CD14-positive monocyte (primary cell): Measurements from ENCODE around the gene SRD5A1. TPM values are rescaled to one million over a fixed set of nuclear protein-coding genes. Genes with fewer than 3 reads are reported as not detected.

Experiments
- DNase-seq, 3 donors: peaks; one replicate each; pipeline ENCODE4 v3.0.0-alpha.2; 2011 to 2022
- H2AFZ ChIP-seq: 2 replicates; pipeline ENCODE4 v1.6.0; 2012; ENCODE audit warnings: mild to moderate bottlenecking, low read depth, low read length, inconsistent platforms; ENCODE audit not compliant: insufficient read depth, poor library complexity, severe bottlenecking
- H3K27ac ChIP-seq, 2 donors: 1 replicate in 1 of 2; 2 replicates in 1 of 2; pipeline ENCODE4 v1.5.1; 2012 to 2013; ENCODE audit warnings: low read length in 2 of 2, control low read depth in 1 of 2, inconsistent platforms in 1 of 2, low read depth in 1 of 2, mild to moderate bottlenecking in 1 of 2
- H3K27me3 ChIP-seq, 2 donors: one replicate each; pipeline versions ENCODE4 v1.6.0 to v1.6.1; 2011 to 2013; ENCODE audit warnings: low read length in 2 of 2; ENCODE audit not compliant: control insufficient read depth in 2 of 2, insufficient read depth in 2 of 2
- H3K36me3 ChIP-seq, 2 donors: replicated peaks in 1 of 2; 1 replicate in 1 of 2; 2 replicates in 1 of 2; pipeline versions ENCODE4 v1.5.1 to v1.6.1; 2012 to 2013; ENCODE audit warnings: low read length in 2 of 2, control low read depth in 1 of 2, inconsistent platforms in 1 of 2, mild to moderate bottlenecking in 1 of 2; ENCODE audit not compliant: insufficient read depth in 2 of 2, control insufficient read depth in 1 of 2
- H3K4me1 ChIP-seq, 2 donors: 1 replicate in 1 of 2; 2 replicates in 1 of 2; pipeline versions ENCODE4 v1.5.1 to v1.6.1; 2012 to 2013; ENCODE audit warnings: low read length in 2 of 2, control low read depth in 1 of 2, inconsistent platforms in 1 of 2, mild to moderate bottlenecking in 1 of 2, moderate library complexity in 1 of 2; ENCODE audit not compliant: insufficient read depth in 2 of 2, control insufficient read depth in 1 of 2
- H3K4me2 ChIP-seq: replicated peaks from 2 replicates; pipeline ENCODE3; 2012; ENCODE audit warnings: low read length, moderate library complexity, mild to moderate bottlenecking; ENCODE audit not compliant: poor library complexity, severe bottlenecking; ENCODE audit errors: extremely low read depth
- H3K4me3 ChIP-seq, 3 experiments: fragments of 200-600 bp in 1 of 3; sonication (generic) in 1 of 3; replicated peaks in 1 of 3; 1 replicate in 2 of 3; 2 replicates in 1 of 3; pipeline ENCODE4 v1.5.1; 2011 to 2013; ENCODE audit warnings: low read length in 3 of 3, mild to moderate bottlenecking in 3 of 3, control low read depth in 2 of 3, low read depth in 2 of 3, inconsistent platforms in 1 of 3, moderate library complexity in 1 of 3
- H3K79me2 ChIP-seq: 2 replicates; pipeline ENCODE4 v1.6.0; 2012; ENCODE audit warnings: mild to moderate bottlenecking, control low read depth, inconsistent platforms, low read length, moderate library complexity; ENCODE audit not compliant: insufficient read depth
- H3K9ac ChIP-seq: 2 replicates; pipeline ENCODE4 v1.6.0; 2017; ENCODE audit warnings: low read length, mild to moderate bottlenecking; ENCODE audit not compliant: insufficient read depth, poor library complexity, severe bottlenecking
- H3K9me3 ChIP-seq, 2 donors: replicated peaks in 1 of 2; 1 replicate in 1 of 2; 2 replicates in 1 of 2; pipeline versions ENCODE4 v1.5.1 to v1.6.1; 2012 to 2013; ENCODE audit warnings: low read length in 2 of 2, control low read depth in 1 of 2; ENCODE audit not compliant: control insufficient read depth in 1 of 2, insufficient read depth in 1 of 2
- H4K20me1 ChIP-seq: 2 replicates; pipeline ENCODE4 v1.6.0; 2012; ENCODE audit warnings: mild to moderate bottlenecking, low read length, control low read depth, moderate library complexity; ENCODE audit not compliant: insufficient read depth
- H3K27ac Mint-ChIP-seq, 7 donors: one replicate each; pipeline ENCODE4 v1.8.0; 2020; ENCODE audit warnings: mild to moderate bottlenecking in 7 of 7, mixed read lengths in 7 of 7, moderate library complexity in 6 of 7, inconsistent platforms in 2 of 7
- H3K27me3 Mint-ChIP-seq, 3 donors: one replicate each; pipeline ENCODE4 v1.8.0; 2021 to 2022; ENCODE audit warnings: low read depth in 3 of 3, mild to moderate bottlenecking in 3 of 3, mixed read lengths in 3 of 3, moderate library complexity in 3 of 3, inconsistent platforms in 1 of 3
- H3K36me3 Mint-ChIP-seq, 2 donors: one replicate each; pipeline ENCODE4 v1.8.0; 2020; ENCODE audit warnings: mixed read lengths in 2 of 2, inconsistent platforms in 1 of 2, mild to moderate bottlenecking in 1 of 2
- H3K4me1 Mint-ChIP-seq: one replicate; pipeline ENCODE4 v1.8.0; 2020; ENCODE audit warnings: mild to moderate bottlenecking, mixed read lengths
- H3K4me3 Mint-ChIP-seq, 2 donors: one replicate each; pipeline ENCODE4 v1.8.0; 2020; ENCODE audit warnings: mild to moderate bottlenecking in 2 of 2, mixed read lengths in 2 of 2, moderate library complexity in 1 of 2
- H3K9me3 Mint-ChIP-seq, 7 donors: one replicate each; pipeline ENCODE4 v1.8.0; 2020 to 2022; ENCODE audit warnings: mixed read lengths in 7 of 7, mild to moderate bottlenecking in 6 of 7, moderate library complexity in 6 of 7, inconsistent platforms in 2 of 7
- WGBS: methylation state at CpG from one replicate; pipeline ENCODE4 v1.1.5; 2013; ENCODE audit warnings: missing lambda C conversion rate; ENCODE audit not compliant: insufficient coverage; 5-methylcytosine and 5-hydroxymethylcytosine counted together
- intact Hi-C, 2 donors: fragments of 100-400 bp; cut with micrococcal nuclease; formaldehyde crosslinking; loops; one replicate each; pipeline versions ENCODE4 v1.15.0 to v1.15.1; 2023
- polyA plus RNA-seq, 3 donors: library from polyadenylated mRNA; depleted of rRNA in 1 of 3; unstranded in 2 of 3; stranded (reverse) in 1 of 3; fragments of 300-500 nt in 2 of 3; fragments of >200 nt in 1 of 3; fragmentation: Illumina TruSeq in 2 of 3; gene quantifications; 1 replicate in 2 of 3; 2 replicates in 1 of 3; pipeline ENCODE4 v1.2.3, GENCODE V29; 2012 to 2021
- TF ChIP-seq, protein P1 (sequence below): fragments of 200-600 bp; IDR thresholded peaks from one replicate; pipeline ENCODE4 v1.8.0; 2022; ENCODE audit warnings: antibody characterized with exemption, mild to moderate bottlenecking

The SRD5A1 gene
- polyA plus RNA-seq, 3 donors = 21.2 to 34.7 (median 26.0) TPM

DNA sequence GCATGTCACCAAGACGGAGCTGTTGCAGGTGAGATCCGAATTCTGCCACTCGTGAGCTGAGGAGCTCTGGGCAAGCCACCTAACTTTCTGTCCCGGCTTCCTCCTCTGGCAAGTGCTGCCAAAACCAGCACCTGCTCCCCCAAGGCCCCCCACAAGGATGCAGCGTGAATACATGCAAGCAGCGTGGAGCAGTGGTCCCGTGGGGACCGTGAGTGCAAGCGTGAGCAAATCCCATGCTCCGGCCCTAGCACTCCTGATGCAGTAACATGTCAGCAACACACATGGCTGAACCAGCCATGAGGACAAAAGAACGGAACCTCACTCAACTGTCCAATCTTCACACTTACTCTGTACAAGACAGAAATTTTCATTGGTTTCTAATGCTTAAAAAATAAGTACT is 31.4 kb upstream of the SRD5A1 start:
- no peak overlapping the region for H3K27ac ChIP-seq
- H3K4me1 Mint-ChIP-seq = peaks cover 2% of the 10 kb centered on the region
- no peak overlapping the region for H3K9ac ChIP-seq
- H3K27me3 Mint-ChIP-seq = no peaks in the 10 kb centered on the region
- H3K79me2 ChIP-seq = no peaks in the 10 kb centered on the region
- H4K20me1 ChIP-seq = peaks cover 4% of the 10 kb centered on the region
- no peaks in the 10 kb centered on the region for H3K4me1 ChIP-seq
- H3K4me2 ChIP-seq = no peak overlapping the region
- H3K27me3 ChIP-seq = no peaks in the 10 kb centered on the region
- intact Hi-C loops = no loop called here
- DNase-seq = no peak
- H3K9me3 Mint-ChIP-seq = no peaks in the 10 kb centered on the region
- WGBS = 97% methylated on average over 10 of the region's 11 CpGs
- TF ChIP-seq, protein P1, sequence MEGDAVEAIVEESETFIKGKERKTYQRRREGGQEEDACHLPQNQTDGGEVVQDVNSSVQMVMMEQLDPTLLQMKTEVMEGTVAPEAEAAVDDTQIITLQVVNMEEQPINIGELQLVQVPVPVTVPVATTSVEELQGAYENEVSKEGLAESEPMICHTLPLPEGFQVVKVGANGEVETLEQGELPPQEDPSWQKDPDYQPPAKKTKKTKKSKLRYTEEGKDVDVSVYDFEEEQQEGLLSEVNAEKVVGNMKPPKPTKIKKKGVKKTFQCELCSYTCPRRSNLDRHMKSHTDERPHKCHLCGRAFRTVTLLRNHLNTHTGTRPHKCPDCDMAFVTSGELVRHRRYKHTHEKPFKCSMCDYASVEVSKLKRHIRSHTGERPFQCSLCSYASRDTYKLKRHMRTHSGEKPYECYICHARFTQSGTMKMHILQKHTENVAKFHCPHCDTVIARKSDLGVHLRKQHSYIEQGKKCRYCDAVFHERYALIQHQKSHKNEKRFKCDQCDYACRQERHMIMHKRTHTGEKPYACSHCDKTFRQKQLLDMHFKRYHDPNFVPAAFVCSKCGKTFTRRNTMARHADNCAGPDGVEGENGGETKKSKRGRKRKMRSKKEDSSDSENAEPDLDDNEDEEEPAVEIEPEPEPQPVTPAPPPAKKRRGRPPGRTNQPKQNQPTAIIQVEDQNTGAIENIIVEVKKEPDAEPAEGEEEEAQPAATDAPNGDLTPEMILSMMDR = no peak
- no peak overlapping the region for H3K27ac Mint-ChIP-seq
- H2AFZ ChIP-seq = no peak overlapping the region
- H3K36me3 Mint-ChIP-seq = peaks cover 92 to 100% of the 10 kb centered on the region in 2 donors
- H3K36me3 ChIP-seq = peaks cover 83 to 100% of the 10 kb centered on the region in 2 donors
- H3K4me3 Mint-ChIP-seq = no peak overlapping the region
- no peak overlapping the region for H3K4me3 ChIP-seq
- no peaks in the 10 kb centered on the region for H3K9me3 ChIP-seq

DNA sequence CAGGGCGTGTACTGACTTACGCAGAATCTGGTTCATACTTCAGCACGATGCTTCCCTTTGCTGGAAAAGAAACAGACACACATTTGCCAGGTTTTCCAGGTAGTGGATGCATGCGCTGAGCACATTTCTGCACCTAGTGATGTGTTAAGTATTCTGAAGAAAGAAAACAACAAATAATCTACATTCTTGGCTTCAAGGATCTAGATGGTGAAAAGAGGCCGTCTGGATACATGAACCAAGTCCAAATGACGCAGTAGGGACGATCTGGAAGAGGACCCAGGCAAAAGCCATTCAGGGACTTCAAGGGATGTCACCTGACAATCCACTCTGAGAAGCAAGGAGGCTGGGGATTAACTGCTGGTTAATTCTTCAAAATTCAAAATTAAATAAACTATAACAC is 30.8 kb upstream of the SRD5A1 start:
- H3K27me3 Mint-ChIP-seq = no peaks in the 10 kb centered on the region
- no peak overlapping the region for H3K4me3 Mint-ChIP-seq
- peak overlapping the region in 1 of 7 donors; percentile 18 for H3K27ac Mint-ChIP-seq
- Histone ChIP-seq H3K79me2 (no peaks in the 10 kb centered on the region), H3K9me3 (no peaks in the 10 kb centered on the region), H3K4me1 (no peaks in the 10 kb centered on the region), H3K4me2 (no peak overlapping the region), H3K9ac (no peak overlapping the region), H3K27ac (no peak overlapping the region), H3K36me3 (peaks cover 89 to 100% of the 10 kb centered on the region in 2 donors), H3K4me3 (no peak overlapping the region), H2AFZ (no peak overlapping the region), H4K20me1 (peaks cover 5% of the 10 kb centered on the region), H3K27me3 (no peaks in the 10 kb centered on the region)
- H3K4me1 Mint-ChIP-seq = peaks cover 7% of the 10 kb centered on the region
- TF ChIP-seq, protein P1 = no peak
- intact Hi-C loops = no loop called here
- DNase-seq = no peak
- H3K36me3 Mint-ChIP-seq = peaks cover 92 to 100% of the 10 kb centered on the region in 2 donors
- H3K9me3 Mint-ChIP-seq = no peaks in the 10 kb centered on the region
- WGBS = 98% methylated on average over 5 of the region's 7 CpGs
